ENCODE results near the gene SPINK1.
"Not testable (repeated sequence)": the region's sequence is repeated elsewhere in the genome, so short reads cannot be mapped to it uniquely, and the experiment has no call there.

The SPINK1 gene

GRCh38 chr5:147803161-147803560 is 28.3 kb downstream of the SPINK1 start:
- DNase-seq = not testable (repeated sequence)

GRCh38 chr5:147801461-147801860 is 30.0 kb downstream of the SPINK1 start:
- no peak for DNase-seq

GRCh38 chr5:147800491-147800890 is 31.0 kb downstream of the SPINK1 start:
- no peak for DNase-seq

DNA sequence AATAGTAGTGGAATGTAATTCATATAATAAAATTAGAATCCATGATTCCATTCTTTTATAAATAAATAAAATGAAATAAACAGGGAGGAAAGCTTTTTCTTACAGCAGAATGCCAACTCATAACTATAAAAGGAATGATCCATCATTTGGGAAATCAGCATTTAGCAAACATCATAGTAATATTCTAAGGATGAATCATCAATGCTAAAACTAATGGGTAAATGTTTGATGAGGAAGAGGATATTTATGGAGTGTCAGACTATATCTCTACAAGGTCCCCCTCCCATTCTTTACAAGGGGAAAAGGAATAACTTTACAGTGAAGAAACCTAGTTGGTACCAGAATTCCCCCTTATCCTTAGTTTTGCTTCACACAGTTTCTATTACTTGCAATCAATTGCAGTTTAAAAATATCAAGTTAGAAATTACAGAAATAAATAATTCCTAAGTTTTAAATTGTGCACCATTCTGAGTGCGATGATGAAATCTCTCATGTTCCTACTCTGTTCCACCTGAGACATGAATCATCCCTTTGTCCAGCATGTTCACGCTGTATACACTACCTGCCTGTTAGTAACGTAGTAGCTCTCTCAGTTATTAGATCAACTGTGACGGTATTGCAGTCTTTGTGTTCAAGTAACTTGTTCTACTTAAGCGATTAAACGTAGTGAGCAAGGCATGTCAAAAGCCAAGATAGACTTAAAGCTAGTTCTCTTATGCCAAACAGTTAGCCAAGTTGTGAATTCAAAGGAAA is 34.7 kb downstream of the SPINK1 start:
- DNase-seq = no peak

GRCh38 chr5:147791181-147791580 is 40.3 kb downstream of the SPINK1 start:
- DNase-seq = no peak

DNA sequence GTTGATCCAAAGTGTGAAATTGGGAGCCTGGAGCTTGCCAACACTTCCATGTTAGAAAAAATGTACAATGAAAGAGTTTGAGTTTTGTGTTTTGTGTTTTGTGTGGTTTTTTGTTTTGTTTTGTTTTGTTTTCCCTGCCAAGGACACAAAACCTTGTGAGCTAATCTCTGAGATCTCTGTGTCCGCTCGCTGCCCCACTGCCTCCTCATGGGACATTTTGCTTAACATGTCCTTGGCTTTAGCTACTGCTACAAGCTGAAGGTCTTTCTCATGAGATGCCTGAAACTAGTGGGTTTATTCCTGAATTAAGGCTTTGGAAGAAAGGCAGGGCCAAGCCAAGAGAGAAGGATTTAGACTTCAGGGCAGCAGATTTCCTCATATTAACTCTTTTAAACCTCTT is 41.7 kb downstream of the SPINK1 start:
- DNase-seq = no peak

GRCh38 chr5:147788023-147788422 is 43.4 kb downstream of the SPINK1 start:
- DNase-seq = no peak

DNA sequence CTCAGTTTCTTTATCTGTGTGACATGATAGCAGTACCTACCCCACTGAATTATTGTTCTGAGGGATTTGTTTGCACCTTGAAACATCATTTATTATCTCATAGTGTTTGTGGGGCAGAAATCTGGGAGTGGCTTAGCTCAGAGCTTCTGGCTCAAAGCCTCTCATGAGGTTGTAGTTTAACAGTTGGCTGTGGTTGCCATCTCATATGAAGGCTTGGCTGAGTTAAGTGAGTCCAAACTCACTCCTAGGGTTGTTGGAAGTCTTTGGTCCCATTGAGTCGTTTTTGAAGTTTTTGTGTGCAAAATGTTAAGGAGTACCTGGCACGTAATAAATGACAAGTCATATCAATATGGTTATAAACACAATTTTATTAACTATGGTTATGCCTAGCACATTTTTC is 45.3 kb downstream of the SPINK1 start:
- DNase-seq = no peak

DNA sequence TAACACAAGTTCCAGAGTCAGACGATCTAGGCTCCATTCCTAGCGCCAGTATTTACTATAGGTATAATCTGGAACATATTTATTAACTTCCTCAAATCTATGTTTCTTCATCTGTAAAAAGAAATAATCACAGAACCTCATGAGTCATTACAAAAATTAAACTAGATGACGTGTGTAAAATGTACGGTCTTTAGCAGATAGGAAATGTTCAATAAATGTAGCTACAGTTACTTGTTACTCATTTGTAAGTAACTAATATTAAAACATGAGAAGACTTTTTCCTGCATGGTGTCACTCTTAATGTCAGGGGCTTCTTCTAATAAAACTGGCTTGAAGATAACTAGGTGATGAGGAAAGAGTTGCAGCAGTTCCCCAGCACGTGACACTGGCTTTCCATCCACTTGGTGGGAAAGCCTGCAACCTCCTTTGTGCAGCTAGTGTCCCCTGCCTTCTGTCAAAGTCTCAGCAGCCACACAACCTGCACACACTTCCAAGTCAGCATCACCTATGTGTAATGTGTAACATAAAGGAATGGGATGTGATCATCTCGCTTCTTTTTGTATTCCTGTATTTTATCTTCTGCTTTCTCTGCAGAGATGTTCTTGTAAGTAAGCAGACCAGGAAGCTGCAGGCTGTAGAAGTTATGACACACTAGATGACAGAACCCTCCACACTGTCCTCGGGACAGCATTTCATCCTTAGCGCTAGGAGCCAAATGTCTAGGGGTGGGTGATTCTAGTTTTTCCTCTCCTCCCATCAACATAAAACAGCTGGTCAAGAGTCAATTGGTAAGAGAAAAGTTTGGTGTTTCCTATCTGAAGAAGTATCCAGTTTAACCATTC is 47.1 kb downstream of the SPINK1 start:
- DNase-seq = no peak

DNA sequence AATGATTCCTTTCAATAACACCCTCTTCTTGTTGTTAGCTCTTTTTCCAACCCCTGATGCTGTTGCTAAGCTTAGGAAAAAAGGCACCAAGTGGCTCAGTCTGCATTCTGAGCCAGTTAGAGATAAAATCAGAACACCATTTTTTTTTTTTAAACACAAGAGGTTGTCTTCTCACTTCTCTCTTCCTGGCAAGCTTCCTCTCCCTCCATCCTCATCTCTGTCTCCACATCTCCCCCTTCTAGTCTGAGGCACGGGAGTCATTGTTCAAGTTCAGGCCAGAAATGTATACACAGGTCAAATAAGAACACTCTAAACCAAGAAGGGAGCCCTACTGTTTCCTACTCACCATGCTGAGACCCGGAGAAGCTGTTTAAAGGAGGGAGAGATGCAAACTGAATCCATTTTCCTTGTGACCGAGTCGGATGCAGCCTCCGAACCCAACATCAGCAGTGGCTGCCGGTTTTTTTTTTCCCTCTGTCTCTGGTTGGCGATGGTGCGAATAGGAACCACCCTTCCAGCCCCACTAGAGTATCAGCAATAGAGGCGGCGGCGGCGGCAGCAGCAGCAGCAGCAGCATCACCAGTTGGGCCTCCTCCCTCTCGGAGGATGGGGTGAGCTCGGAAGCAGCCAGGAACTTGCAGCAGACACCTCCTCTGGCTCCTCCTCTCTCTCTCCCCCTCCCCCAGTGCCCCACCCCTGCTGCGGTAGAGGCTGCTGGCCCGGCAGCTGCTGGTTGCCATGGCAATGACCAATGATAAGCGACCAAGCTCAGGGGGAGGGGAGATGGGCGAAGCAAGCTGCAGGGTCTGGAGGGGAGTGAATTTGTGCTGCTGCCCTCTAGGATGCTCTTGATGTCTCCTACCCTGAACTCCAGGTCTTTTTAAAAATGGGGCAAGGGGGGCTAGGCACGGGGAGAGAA is 49.1 kb downstream of the SPINK1 start, which contains the start of gene JAKMIP2:
Gene JAKMIP2, minus strand, starts transcription at position 619 of the 919 bp plus-strand sequence. CDS start 110,922 bp downstream, outside the sequence.
- peak; percentile 22 for DNase-seq

- DNase-seq = no peak
Observed at GRCh38 chr5:147780924-147781573, 50.4 kb downstream of the SPINK1 start.

DNA sequence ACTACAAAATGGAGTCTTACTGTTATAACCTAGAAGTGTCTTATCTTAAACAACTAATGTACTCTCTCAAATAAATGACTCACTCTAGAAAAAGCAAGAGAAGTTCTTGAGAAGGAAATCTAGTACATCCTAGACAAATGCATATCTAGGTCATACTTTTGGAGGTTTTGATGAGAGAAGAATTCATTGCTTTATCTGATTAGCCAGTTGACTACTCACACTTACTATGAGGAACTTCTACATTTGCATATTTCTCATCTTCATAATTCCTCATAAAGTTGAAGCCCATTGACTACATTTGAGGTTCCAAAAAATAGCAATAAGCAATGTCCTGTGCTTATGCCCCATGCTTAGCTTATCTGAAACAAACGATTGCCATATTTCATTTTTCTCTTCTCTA is 51.8 kb downstream of the SPINK1 start:
- DNase-seq = no peak

DNA sequence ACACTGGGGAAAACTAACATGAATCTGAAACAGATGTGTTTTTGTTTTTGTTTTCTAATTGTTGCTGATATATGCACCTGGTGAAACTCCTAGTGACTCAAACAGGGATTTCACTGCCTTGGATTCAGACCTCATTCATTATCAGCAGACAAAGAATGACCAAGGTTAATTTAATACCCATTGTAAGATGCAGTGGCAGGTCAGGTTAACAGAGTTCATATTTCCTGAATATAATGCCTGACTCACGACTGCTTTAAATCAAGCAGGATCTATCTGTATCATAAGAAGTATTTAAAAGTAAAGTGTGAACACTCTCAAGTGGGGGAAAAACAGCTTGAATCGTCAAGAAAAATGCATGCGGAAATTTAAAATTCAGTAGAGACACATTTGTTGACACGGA is 54.5 kb downstream of the SPINK1 start:
- DNase-seq = no peak
